Retinal pigment epithelial cell (primary cell): ENCODE measurements around the gene PPM1L.
A peak's percentile ranks its signal among the peaks of the same experiment; 100 is the strongest.

Experiments used
- DNase-seq: peaks from one replicate; pipeline ENCODE4 v3.0.0-alpha.2; 2010; ENCODE audit warnings: low read depth
- H3K4me3 ChIP-seq: 2 replicates; pipeline ENCODE4 v1.5.1; 2011; ENCODE audit warnings: mild to moderate bottlenecking, low read length, control low read depth, moderate library complexity
- TF ChIP-seq, protein P1 (sequence below): conservative IDR thresholded peaks from 2 replicates; pipeline ENCODE4 v1.5.1; 2011; ENCODE audit warnings: low read depth, low read length, control low read depth, inconsistent platforms

PPM1L gene

DNA sequence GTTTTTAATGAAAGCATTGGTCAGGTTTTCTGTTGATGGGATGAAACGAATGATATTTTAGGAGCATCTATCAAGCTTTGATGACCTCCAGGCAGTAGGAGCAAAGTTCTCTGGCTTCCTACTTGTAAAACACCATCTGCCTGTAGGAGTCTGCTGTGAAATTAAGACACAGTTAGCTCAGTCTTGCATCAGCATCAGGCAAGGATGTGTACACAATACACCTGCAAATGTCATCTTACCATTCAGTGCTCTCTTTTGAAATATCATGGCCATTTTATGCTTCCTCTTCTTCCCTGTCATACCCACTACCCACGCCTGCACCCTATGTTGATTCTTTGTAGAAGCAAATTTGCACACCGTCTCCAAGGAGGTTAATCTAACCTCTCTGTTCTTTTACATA, 310.9 kb downstream of the PPM1L start:
- DNase-seq: no peak
- TF ChIP-seq, protein P1, sequence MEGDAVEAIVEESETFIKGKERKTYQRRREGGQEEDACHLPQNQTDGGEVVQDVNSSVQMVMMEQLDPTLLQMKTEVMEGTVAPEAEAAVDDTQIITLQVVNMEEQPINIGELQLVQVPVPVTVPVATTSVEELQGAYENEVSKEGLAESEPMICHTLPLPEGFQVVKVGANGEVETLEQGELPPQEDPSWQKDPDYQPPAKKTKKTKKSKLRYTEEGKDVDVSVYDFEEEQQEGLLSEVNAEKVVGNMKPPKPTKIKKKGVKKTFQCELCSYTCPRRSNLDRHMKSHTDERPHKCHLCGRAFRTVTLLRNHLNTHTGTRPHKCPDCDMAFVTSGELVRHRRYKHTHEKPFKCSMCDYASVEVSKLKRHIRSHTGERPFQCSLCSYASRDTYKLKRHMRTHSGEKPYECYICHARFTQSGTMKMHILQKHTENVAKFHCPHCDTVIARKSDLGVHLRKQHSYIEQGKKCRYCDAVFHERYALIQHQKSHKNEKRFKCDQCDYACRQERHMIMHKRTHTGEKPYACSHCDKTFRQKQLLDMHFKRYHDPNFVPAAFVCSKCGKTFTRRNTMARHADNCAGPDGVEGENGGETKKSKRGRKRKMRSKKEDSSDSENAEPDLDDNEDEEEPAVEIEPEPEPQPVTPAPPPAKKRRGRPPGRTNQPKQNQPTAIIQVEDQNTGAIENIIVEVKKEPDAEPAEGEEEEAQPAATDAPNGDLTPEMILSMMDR: no peak
- H3K4me3 ChIP-seq: no peak overlapping the region

DNA sequence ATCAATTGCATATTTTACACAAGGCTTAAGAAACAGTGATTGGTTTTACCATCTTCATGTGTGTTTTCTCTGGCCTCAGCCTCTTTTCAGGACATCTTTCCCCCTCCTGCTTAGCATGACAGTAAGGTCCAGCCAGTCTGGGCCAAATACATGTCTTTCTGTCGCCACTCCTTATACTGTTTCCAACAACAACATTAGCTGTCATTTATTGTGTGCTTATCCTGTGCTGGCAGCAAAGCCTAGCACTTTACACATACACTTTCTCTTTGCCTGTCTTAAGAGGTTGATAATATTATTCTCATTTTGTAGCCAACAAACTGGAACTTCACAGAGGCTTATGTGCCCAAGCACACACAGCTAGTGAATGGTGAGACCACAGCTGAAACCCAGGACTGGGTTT, 311.3 kb downstream of the PPM1L start:
- H3K4me3 ChIP-seq: no peak overlapping the region
- TF ChIP-seq, protein P1: no peak
- DNase-seq: no peak

DNA sequence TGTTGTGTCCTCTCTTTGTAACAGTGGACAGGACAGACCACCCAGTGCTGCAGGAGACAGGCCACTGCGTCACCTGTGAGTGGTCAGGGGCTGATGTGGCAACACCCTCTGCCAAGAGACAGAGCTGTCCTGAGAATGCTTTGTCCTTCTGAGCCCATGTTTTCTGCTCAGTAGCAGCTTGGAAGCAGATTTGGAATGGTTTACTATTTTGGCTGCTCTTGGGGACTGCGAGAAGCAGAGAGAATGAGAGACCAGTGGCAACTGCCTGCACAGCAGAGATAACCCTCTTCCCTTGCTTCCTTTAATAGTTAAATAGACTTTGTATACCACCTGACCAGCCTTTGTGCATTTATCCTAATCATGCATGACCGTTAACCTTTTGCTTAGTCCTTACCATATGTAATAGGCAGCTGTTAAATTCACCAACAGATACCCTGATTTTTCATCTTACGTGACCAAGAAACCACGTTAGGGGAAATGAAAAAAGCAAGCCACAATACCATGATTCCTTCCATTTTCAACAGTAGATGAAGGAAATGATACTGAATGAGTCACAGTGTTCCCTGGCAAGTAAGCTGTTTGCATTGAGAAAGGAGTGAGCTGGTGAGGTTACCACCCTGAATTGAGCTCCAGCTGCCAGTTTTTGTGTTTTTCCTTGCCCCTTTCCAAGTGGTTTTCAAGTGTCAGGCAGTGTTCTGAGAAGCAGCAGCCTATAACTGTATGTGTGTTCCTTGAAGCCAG, 313.6 kb downstream of the PPM1L start:
- TF ChIP-seq, protein P1: no peak
- peak; percentile 43 for DNase-seq
- H3K4me3 ChIP-seq: no peak overlapping the region

DNA sequence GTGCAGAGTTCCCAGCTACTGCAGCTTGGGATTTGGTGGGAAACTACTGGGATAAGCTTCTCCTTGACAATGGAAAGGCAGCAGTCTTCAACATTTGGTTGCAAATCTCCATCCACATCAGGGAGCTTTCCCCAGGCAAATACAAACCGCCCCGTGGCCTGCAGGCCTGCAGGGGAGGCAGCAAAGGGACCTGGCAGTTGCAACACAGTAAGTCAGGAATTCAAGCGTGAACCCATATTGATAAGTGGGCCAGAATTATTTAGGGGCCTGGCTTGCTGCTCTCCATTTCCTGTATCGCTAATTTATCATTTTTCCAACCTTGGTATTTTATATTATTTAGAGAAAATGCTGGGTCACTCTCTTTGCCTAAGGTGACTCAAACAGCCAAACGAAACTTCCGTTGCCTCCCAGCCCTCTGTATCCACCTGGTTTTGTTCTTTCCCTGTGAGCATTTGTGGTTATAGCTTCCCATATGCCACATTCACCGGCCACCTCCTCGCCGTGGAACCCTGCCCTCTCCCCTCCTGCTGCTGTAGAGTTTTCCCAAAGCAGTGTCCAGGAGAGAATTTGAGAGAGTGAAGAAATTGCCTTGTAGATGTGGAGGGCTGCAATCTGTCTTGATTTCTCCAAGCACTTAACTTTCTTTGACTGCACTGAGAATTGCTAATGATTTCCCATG, 314.4 kb downstream of the PPM1L start:
- TF ChIP-seq, protein P1: no peak
- no peak for DNase-seq

DNA sequence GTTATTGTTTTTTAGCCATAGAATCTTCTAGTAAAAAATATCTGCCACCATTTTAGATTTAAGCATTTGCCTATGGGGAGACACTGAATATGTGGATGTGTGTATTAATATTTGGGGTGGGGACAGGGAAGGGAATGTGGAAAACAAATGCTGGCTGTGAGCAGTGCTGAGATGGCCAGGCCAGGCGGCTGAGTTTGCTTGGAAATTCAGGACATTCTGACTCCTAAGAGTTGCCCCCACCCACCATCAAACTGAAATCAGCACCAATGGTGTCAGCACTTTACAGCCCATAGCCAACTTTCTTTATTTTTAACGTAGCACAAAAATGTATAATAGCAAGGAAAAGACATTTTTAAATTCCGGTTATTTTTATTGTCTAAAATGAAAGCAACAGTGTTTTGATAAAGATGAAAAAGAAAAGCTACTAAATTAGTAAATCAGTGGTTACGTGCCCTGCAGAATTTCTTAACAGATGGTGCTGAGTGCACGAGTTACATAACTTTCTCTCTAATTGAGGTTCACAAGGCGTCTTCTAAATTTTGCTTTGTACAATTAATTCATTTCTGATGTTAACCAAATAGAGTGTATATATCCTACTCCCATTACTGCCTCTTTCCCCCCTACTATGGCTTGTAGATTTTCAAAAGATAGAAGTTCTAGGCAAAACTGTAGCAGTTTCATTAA, 315.1 kb downstream of the PPM1L start:
- TF ChIP-seq, protein P1: no peak
- no peak for DNase-seq
- H3K4me3 ChIP-seq: no peak overlapping the region

More for the DNA sequence above, 314.4 kb downstream of the PPM1L start:
- no peak overlapping the region for H3K4me3 ChIP-seq

DNA sequence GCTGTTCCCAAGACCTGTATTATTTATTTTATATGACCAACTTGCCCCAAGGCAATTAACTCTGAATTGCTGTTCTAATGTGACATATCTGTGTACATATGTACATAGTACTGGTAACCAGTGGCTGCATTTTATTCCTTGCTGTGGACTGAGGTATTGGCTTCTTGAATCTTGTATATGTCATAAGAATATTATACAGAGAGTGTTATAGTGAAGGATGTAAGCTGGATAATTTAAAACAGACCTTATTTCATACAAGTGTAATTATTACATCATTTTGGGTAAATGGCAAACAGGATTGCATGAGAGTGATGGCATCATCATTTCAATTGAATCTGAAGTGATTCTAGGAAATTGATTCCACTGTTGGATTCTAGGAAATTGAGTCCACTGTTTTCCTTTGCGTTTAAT, 316.2 kb downstream of the PPM1L start:
- no peak for DNase-seq
- TF ChIP-seq, protein P1: no peak
- no peak overlapping the region for H3K4me3 ChIP-seq
